Measurements from ENCODE around the gene GTF3C1. TPM values are rescaled to one million over a fixed set of nuclear protein-coding genes. Genes with fewer than 3 reads are reported as not detected.

GTF3C1 gene
- total RNA-seq, 2 donors from 2014 or later = 51.9 to 83.2 TPM

DNA sequence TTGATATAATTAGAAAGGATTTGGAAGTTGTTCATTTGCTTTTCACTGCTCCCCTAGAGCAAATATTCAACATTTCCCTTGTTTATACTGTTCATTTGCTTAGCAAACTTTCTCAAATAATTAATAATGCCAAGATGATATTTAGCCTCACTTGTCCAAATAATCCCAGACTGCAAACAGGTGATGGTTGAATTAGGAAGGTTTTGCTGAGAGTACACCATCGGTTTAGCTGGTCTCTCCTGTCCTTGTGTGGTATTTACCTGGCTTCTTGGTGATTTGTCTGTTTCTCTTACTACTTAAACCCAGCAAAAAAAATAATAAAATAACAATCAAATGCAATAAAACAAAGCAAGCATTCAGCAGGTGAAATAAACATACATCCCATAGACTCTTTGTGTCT is 6.8 kb upstream of the GTF3C1 start:
- Histone ChIP-seq H3K4me1 (ENCODE audit: control insufficient read depth in 1 of 2, low read depth in 2 of 2) (no peaks in the 10 kb centered on the region), H3K27ac (no peak overlapping the region), H3K4me3 (no peak overlapping the region), H3K27me3 (replicated peaks; ENCODE audit: insufficient read depth) (no peaks in the 10 kb centered on the region), H3K36me3 (no peaks in the 10 kb centered on the region), H3K9me3 (no peaks in the 10 kb centered on the region)
- ATAC-seq (ENCODE audit: insufficient number of reproducible peaks, low FRiP score, low read depth) (no peak), DNase-seq (ENCODE audit: low spot score) (no peak)
- TF ChIP-seq, protein P1, sequence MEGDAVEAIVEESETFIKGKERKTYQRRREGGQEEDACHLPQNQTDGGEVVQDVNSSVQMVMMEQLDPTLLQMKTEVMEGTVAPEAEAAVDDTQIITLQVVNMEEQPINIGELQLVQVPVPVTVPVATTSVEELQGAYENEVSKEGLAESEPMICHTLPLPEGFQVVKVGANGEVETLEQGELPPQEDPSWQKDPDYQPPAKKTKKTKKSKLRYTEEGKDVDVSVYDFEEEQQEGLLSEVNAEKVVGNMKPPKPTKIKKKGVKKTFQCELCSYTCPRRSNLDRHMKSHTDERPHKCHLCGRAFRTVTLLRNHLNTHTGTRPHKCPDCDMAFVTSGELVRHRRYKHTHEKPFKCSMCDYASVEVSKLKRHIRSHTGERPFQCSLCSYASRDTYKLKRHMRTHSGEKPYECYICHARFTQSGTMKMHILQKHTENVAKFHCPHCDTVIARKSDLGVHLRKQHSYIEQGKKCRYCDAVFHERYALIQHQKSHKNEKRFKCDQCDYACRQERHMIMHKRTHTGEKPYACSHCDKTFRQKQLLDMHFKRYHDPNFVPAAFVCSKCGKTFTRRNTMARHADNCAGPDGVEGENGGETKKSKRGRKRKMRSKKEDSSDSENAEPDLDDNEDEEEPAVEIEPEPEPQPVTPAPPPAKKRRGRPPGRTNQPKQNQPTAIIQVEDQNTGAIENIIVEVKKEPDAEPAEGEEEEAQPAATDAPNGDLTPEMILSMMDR (IDR thresholded peaks at IDR 0.05) = no peak

DNA sequence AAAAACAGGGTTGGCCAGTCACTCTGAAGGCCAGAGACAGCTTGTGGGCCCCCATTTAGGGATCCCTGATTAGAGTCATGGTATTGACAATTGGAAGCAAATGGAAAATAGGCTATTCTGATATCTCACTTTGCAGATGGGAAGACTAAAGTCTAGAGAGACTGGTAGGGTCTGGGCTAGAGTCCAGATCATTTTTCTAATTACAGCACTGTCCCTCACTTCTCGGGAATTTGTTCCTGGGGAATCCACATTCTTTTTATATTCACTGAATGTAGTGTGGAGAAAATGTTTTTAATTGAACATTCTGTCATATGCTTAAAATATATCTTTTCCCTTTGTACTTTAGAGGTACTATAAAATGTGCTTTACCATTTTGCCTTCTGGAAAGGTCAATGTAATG is 1.3 kb upstream of the GTF3C1 start:
- no peaks in the 10 kb centered on the region for H3K36me3 ChIP-seq
- TF ChIP-seq, protein P1 (IDR thresholded peaks at IDR 0.05) = no peak
- no peaks in the 10 kb centered on the region for H3K27me3 ChIP-seq (replicated peaks; ENCODE audit: insufficient read depth)
- peak overlapping the region; percentile 84 for H3K4me3 ChIP-seq
- no peak overlapping the region for H3K27ac ChIP-seq
- DNase-seq (ENCODE audit: low spot score) = no peak
- ATAC-seq (ENCODE audit: insufficient number of reproducible peaks, low FRiP score, low read depth) = no peak
- peaks cover 21 to 27% of the 10 kb centered on the region in 2 donors for H3K4me1 ChIP-seq (ENCODE audit: control insufficient read depth in 1 of 2, low read depth in 2 of 2)
- H3K9me3 ChIP-seq = no peaks in the 10 kb centered on the region

DNA sequence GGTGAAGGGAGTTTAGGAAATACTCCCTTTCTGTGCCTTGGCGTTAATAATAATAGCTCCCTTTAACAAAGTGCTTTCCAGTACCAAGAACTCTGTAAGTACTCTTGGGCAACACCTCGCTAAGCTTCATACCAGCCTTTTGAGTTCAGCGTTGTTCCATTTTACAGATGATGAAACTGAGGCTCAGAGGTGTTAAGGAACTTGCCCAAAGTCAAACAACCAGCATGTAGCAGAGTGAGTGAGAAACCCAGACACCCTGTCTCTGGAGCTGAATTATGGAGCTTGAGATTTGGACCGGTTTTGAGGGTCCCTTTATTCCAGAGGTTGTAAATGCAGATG is 838 bp upstream of the GTF3C1 start:
- peaks cover 21 to 27% of the 10 kb centered on the region in 2 donors for H3K4me1 ChIP-seq (ENCODE audit: control insufficient read depth in 1 of 2, low read depth in 2 of 2)
- no peaks in the 10 kb centered on the region for H3K9me3 ChIP-seq
- peak overlapping the region; percentile 66 to 83 for H3K27ac ChIP-seq
- TF ChIP-seq, protein P1 (IDR thresholded peaks at IDR 0.05) = no peak
- H3K4me3 ChIP-seq = peak overlapping the region; percentile 84
- H3K27me3 ChIP-seq (replicated peaks; ENCODE audit: insufficient read depth) = no peaks in the 10 kb centered on the region
- no peaks in the 10 kb centered on the region for H3K36me3 ChIP-seq
- no peak for ATAC-seq (ENCODE audit: insufficient number of reproducible peaks, low FRiP score, low read depth)
- no peak for DNase-seq (ENCODE audit: low spot score)

DNA sequence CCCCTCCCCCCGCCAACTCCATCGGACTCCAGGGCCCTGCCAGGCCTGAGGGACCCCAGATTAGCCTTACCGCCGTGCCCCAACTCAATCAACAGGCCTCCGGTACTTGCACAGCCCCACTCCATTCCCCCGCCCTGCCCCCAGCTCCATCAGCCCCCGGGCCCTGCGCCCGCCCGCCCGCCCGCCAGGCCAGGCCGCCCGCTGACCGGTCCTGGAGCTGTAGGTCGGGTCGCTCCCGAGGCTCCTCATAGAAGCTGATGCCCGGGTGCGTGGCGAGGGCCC is 308 bp downstream of the GTF3C1 start:
- DNase-seq (ENCODE audit: low spot score) = no peak
- TF ChIP-seq, protein P1 (IDR thresholded peaks at IDR 0.05) = no peak
- Histone ChIP-seq H3K4me1 (ENCODE audit: control insufficient read depth in 1 of 2, low read depth in 2 of 2) (peaks cover 21 to 27% of the 10 kb centered on the region in 2 donors), H3K27me3 (replicated peaks; ENCODE audit: insufficient read depth) (no peaks in the 10 kb centered on the region), H3K9me3 (no peaks in the 10 kb centered on the region), H3K27ac (peak overlapping the region in 1 of 2 donors; percentile 50), H3K36me3 (peaks cover 8% of the 10 kb centered on the region), H3K4me3 (peak overlapping the region; percentile 84)
- peak; percentile 7 for ATAC-seq (ENCODE audit: insufficient number of reproducible peaks, low FRiP score, low read depth)

DNA sequence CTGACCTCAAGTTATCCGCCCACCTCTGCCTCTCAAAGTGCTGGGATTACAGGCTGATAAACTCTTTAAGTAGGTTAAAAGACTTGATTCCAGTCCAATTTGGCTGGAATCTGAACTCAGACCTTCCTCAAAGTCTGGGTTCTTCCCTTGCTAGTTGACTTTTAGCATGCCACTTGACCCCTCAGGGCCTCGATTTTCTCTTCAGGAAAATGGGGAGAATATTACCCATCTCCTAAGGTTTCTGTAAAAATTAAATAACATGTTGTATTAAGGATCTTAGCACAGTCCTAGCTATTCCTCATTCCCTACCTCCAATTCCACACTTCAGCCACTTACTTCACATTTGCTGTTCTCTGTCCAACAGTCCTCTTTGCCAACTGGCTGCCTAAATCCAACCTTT is 1.9 kb downstream of the GTF3C1 start:
- Histone ChIP-seq H3K27ac (no peak overlapping the region), H3K4me3 (no peak overlapping the region), H3K9me3 (no peaks in the 10 kb centered on the region), H3K36me3 (peaks cover 24% of the 10 kb centered on the region), H3K4me1 (ENCODE audit: control insufficient read depth in 1 of 2, low read depth in 2 of 2) (peaks cover 21 to 27% of the 10 kb centered on the region in 2 donors), H3K27me3 (replicated peaks; ENCODE audit: insufficient read depth) (no peaks in the 10 kb centered on the region)
- TF ChIP-seq, protein P1 (IDR thresholded peaks at IDR 0.05) = no peak
- no peak for DNase-seq (ENCODE audit: low spot score)
- no peak for ATAC-seq (ENCODE audit: insufficient number of reproducible peaks, low FRiP score, low read depth)

All from thoracic aorta (tissue), 2 donors.